Fibroblast of mammary gland (primary cell): ENCODE measurements around the gene FAM217A.
"Not testable (repeated sequence)": the region's sequence is repeated elsewhere in the genome, so short reads cannot be mapped to it uniquely, and the experiment has no call there.

ENCODE experiments used
- DNase-seq: peaks from one replicate; pipeline ENCODE4 v3.0.0-alpha.2; 2010; ENCODE audit warnings: low read depth
- H3K4me3 ChIP-seq: 2 replicates; pipeline ENCODE4 v1.5.1; 2011; ENCODE audit warnings: low read depth, mild to moderate bottlenecking, low read length, moderate library complexity; ENCODE audit not compliant: control insufficient read depth
- CTCF ChIP-seq: conservative IDR thresholded peaks from 2 replicates; pipeline ENCODE4 v1.5.1; 2011; ENCODE audit warnings: low read depth, low read length, inconsistent platforms; ENCODE audit not compliant: control insufficient read depth, insufficient read depth

The FAM217A gene

GRCh38 chr6:4114123-4114522 lies 35.2 kb upstream of the FAM217A start:
- no peak overlapping the region for H3K4me3 ChIP-seq
- no peak for TF ChIP-seq CTCF
- DNase-seq = peak; percentile 51

- TF ChIP-seq CTCF = no peak
- DNase-seq = no peak
- H3K4me3 ChIP-seq = no peak overlapping the region
Observed at GRCh38 chr6:4113649-4114048, 34.7 kb upstream of the FAM217A start.

- no peak overlapping the region for H3K4me3 ChIP-seq
- TF ChIP-seq CTCF = no peak
- no peak for DNase-seq
Observed at GRCh38 chr6:4112366-4112765, 33.4 kb upstream of the FAM217A start.

- H3K4me3 ChIP-seq = not testable (repeated sequence)
- peak; percentile 42 for DNase-seq
Observed at GRCh38 chr6:4109363-4109815, 30.5 kb upstream of the FAM217A start.

- TF ChIP-seq CTCF = no peak
- no peak overlapping the region for H3K4me3 ChIP-seq
- no peak for DNase-seq
Observed at GRCh38 chr6:4108561-4109093, 29.7 kb upstream of the FAM217A start.

- DNase-seq = no peak
- H3K4me3 ChIP-seq = no peak overlapping the region
- no peak for TF ChIP-seq CTCF
Observed at GRCh38 chr6:4107873-4108272, 28.9 kb upstream of the FAM217A start.

GRCh38 chr6:4105980-4106536 lies 27.1 kb upstream of the FAM217A start:
- H3K4me3 ChIP-seq = no peak overlapping the region
- TF ChIP-seq CTCF = no peak
- DNase-seq = no peak
